Uterus (tissue), 4 donors: ENCODE data around the gene RGS6. TPM values are rescaled to one million over a fixed set of nuclear protein-coding genes. Genes with fewer than 3 reads are reported as not detected.

ENCODE experiments used
- DNase-seq, 2 donors: peaks; one replicate each; pipeline ENCODE4 v3.0.0-alpha.2; 2019 to 2020
- H3K27ac ChIP-seq, 2 donors: fragments of 200-600 bp; sonication (generic); 1 replicate in 1 of 2; 2 replicates in 1 of 2; pipeline ENCODE4 v1.5.1; 2016 to 2018
- H3K27me3 ChIP-seq, 2 donors: fragments of 200-600 bp; sonication (generic); one replicate each; pipeline ENCODE4 v1.5.1; 2018 to 2019; ENCODE audit warnings: control low read depth in 1 of 2
- H3K36me3 ChIP-seq, 2 donors: fragments of 200-600 bp; sonication (generic); one replicate each; pipeline ENCODE4 v1.5.1; 2019; ENCODE audit warnings: control low read depth in 1 of 2
- H3K4me1 ChIP-seq, 2 donors: fragments of 200-600 bp; sonication (generic); one replicate each; pipeline ENCODE4 v1.5.1; 2018 to 2019; ENCODE audit warnings: control low read depth in 1 of 2
- H3K4me3 ChIP-seq, 2 donors: fragments of 200-600 bp; sonication (generic); 1 replicate in 1 of 2; 2 replicates in 1 of 2; pipeline ENCODE4 v1.5.1; 2018 to 2019; ENCODE audit warnings: mild to moderate bottlenecking in 1 of 2
- H3K9me3 ChIP-seq, 2 donors: fragments of 200-600 bp; sonication (generic); one replicate each; pipeline ENCODE4 v1.5.1; 2019; ENCODE audit warnings: control low read depth in 1 of 2
- CTCF ChIP-seq, 4 experiments: fragments of 200-600 bp in 2 of 4; fragments of 450-650 bp in 2 of 4; sonication (generic) in 2 of 4; IDR thresholded peaks; one replicate each; pipeline ENCODE4 v1.5.1; 2016 to 2019; ENCODE audit warnings: antibody characterized with exemption in 4 of 4, mild to moderate bottlenecking in 2 of 4, moderate library complexity in 1 of 4
- POLR2A ChIP-seq, 2 donors: fragments of 450-650 bp; IDR thresholded peaks; one replicate each; pipeline ENCODE4 v1.6.1; 2016; ENCODE audit warnings: antibody characterized with exemption in 2 of 2, mild to moderate bottlenecking in 1 of 2, moderate library complexity in 1 of 2
- intact Hi-C: fragments of 100-400 bp; cut with DNase I; formaldehyde crosslinking; loops from one replicate; pipeline ENCODE4 v1.15.1; 2023; ENCODE audit warnings: low total_unique reads
- total RNA-seq, 4 donors: library from RNA; depleted of rRNA in 3 of 4; stranded (reverse); fragments of >200 nt in 3 of 4; gene quantifications; one replicate each; pipeline versions ENCODE4 v1.1.0 to v1.2.4, GENCODE V29; 2014 to 2023
- donor health status: DM: yes; HTN: yes; CAD: no.

The RGS6 gene
- total RNA-seq, 4 donors from 2014 or later, result 1.0 to 7.4 (median 6.2) TPM; not detected in 1

- intact Hi-C loops, result no loop called here
- no peak for TF ChIP-seq POLR2A (IDR thresholded peaks at IDR 0.05)
- no peak for TF ChIP-seq CTCF (IDR thresholded peaks at IDR 0.05)
- no peak for DNase-seq
- Histone ChIP-seq H3K4me1 (no peaks in the 10 kb centered on the region), H3K27ac (no peak overlapping the region), H3K27me3 (no peaks in the 10 kb centered on the region), H3K36me3 (no peaks in the 10 kb centered on the region), H3K9me3 (no peaks in the 10 kb centered on the region), H3K4me3 (no peak overlapping the region)
Observed at GRCh38 chr14:72284176-72284575, 351.9 kb downstream of the RGS6 start.

- Histone ChIP-seq H3K27me3 (no peaks in the 10 kb centered on the region), H3K36me3 (no peaks in the 10 kb centered on the region), H3K27ac (no peak overlapping the region), H3K4me3 (no peak overlapping the region), H3K9me3 (no peaks in the 10 kb centered on the region), H3K4me1 (no peaks in the 10 kb centered on the region)
- no peak for TF ChIP-seq CTCF (IDR thresholded peaks at IDR 0.05)
- no peak for TF ChIP-seq POLR2A (IDR thresholded peaks at IDR 0.05)
- no peak for DNase-seq
- intact Hi-C loops, result no loop called here
Observed at GRCh38 chr14:72290241-72290640, 358.0 kb downstream of the RGS6 start.

GRCh38 chr14:72291908-72292688, 359.9 kb downstream of the RGS6 start:
- Histone ChIP-seq H3K36me3 (no peaks in the 10 kb centered on the region), H3K4me3 (no peak overlapping the region), H3K27me3 (no peaks in the 10 kb centered on the region), H3K9me3 (no peaks in the 10 kb centered on the region), H3K4me1 (no peaks in the 10 kb centered on the region), H3K27ac (no peak overlapping the region)
- intact Hi-C loops, result no loop called here
- no peak for DNase-seq
- TF ChIP-seq CTCF (IDR thresholded peaks at IDR 0.05) (peak; percentile 5 to 57 (median 42)), POLR2A (IDR thresholded peaks at IDR 0.05) (no peak)

GRCh38 chr14:72292689-72293024, 360.4 kb downstream of the RGS6 start:
- DNase-seq, result no peak
- no peak for TF ChIP-seq CTCF (IDR thresholded peaks at IDR 0.05)
- intact Hi-C loops, result no loop called here
- Histone ChIP-seq H3K4me1 (no peaks in the 10 kb centered on the region), H3K27ac (no peak overlapping the region), H3K9me3 (no peaks in the 10 kb centered on the region), H3K36me3 (no peaks in the 10 kb centered on the region), H3K4me3 (no peak overlapping the region), H3K27me3 (no peaks in the 10 kb centered on the region)

GRCh38 chr14:72301352-72301751, 369.1 kb downstream of the RGS6 start:
- no peak overlapping the region for H3K27ac ChIP-seq
- TF ChIP-seq CTCF (IDR thresholded peaks at IDR 0.05) (no peak), POLR2A (IDR thresholded peaks at IDR 0.05) (no peak)
- H3K4me3 ChIP-seq, result no peak overlapping the region
- peaks cover 0 to 3% of the 10 kb centered on the region in 2 donors for H3K9me3 ChIP-seq
- H3K36me3 ChIP-seq, result no peaks in the 10 kb centered on the region
- no peaks in the 10 kb centered on the region for H3K27me3 ChIP-seq
- intact Hi-C loops, result no loop called here
- H3K4me1 ChIP-seq, result no peaks in the 10 kb centered on the region
- DNase-seq, result no peak
